Measurements from ENCODE around the gene SEC22B. TPM values are rescaled to one million over a fixed set of nuclear protein-coding genes. Genes with fewer than 3 reads are reported as not detected.
"Not testable (repeated sequence)": the region's sequence is repeated elsewhere in the genome, so short reads cannot be mapped to it uniquely, and the experiment has no call there.

Gene SEC22B
- total RNA-seq (ENCODE audit: low replicate concordance): 19.0 and 23.6 TPM in 2 replicates

DNA sequence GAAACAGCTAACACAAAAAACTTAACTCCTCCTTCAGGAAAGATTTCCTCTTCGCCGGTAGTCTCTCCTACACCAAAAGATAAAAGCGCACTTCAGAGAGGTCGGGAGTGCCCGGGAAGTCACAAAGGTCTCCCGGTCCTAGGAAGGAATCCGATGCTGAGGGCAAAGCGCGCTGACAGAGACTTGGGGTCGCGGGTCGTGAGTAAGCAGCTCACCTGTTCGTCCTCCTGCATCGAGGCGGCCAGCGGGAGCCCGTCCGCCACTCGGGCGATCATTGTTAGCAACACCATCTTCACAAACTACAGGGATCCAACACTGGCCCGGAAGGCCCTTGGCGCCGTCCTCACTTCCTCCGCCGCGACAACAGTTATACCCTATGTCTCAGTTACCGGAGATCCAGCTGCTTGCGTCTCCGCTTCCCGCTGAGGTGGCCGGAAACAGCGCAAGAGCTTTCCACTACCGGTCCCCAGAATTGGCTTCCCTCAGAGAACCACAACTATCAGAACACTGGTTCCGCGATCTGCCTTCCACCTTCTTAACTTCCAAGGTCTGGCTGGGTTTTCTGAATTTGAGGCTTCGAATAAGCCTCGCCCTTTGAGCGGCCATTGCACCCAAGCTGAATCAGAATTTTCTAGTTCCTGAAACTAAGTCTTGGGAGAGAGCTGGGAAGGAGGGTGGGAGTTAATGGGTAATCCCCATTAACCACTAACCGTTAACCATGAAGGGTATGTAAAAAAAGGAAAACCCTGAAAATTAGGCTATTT is at the start of gene SEC22B:
SEC22B (minus strand) TSS at position 429 of the 764 bp plus-strand sequence; CDS start at position 290, 139 bp downstream.
- Histone ChIP-seq H3K27ac (peak within 1 kb of the TSS; percentile 75), H3K4me2 (peak within 1 kb of the TSS; percentile 88), H3K4me3 (peak within 1 kb of the TSS; percentile 95), H3K9me3 (ENCODE audit: low read depth) (no peaks in the 10 kb centered on the region), H4K20me1 (ENCODE audit: low read depth) (no peaks in the 10 kb centered on the region), H3K9ac (peak within 1 kb of the TSS; percentile 86), H3K79me2 (ENCODE audit: low read depth) (peaks cover 15% of the 10 kb centered on the region), H3F3A (ENCODE audit: low read depth) (peaks cover 24% of the 10 kb centered on the region), H3K27me3 (no peaks in the 10 kb centered on the region), H2AFZ (replicated peaks) (peak within 1 kb of the TSS; percentile 99), H3K4me1 (peaks cover 8% of the 10 kb centered on the region), H3K36me3 (no peaks in the 10 kb centered on the region)
- TF ChIP-seq EZH2 (IDR thresholded peaks at IDR 0.05): no peak
- TF ChIP-seq, protein P1, sequence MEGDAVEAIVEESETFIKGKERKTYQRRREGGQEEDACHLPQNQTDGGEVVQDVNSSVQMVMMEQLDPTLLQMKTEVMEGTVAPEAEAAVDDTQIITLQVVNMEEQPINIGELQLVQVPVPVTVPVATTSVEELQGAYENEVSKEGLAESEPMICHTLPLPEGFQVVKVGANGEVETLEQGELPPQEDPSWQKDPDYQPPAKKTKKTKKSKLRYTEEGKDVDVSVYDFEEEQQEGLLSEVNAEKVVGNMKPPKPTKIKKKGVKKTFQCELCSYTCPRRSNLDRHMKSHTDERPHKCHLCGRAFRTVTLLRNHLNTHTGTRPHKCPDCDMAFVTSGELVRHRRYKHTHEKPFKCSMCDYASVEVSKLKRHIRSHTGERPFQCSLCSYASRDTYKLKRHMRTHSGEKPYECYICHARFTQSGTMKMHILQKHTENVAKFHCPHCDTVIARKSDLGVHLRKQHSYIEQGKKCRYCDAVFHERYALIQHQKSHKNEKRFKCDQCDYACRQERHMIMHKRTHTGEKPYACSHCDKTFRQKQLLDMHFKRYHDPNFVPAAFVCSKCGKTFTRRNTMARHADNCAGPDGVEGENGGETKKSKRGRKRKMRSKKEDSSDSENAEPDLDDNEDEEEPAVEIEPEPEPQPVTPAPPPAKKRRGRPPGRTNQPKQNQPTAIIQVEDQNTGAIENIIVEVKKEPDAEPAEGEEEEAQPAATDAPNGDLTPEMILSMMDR (IDR thresholded peaks at IDR 0.05): no peak
- no peak for TF ChIP-seq EZH2phosphoT487 (IDR thresholded peaks at IDR 0.05)
- peak; percentile 93 for DNase-seq (ENCODE audit: low spot score)
- peaks cover 26% of the 10 kb centered on the region for H3K4me1 Mint-ChIP-seq
- no peaks in the 10 kb centered on the region for H3K9me3 Mint-ChIP-seq
- peaks cover 2% of the 10 kb centered on the region for H3K27me3 Mint-ChIP-seq (ENCODE audit: insufficient read depth, low read depth)
- H3K27ac Mint-ChIP-seq: peak within 1 kb of the TSS; percentile 99
- peak within 1 kb of the TSS; percentile 99 for H3K4me3 Mint-ChIP-seq
- H3K36me3 Mint-ChIP-seq: no peaks in the 10 kb centered on the region

DNA sequence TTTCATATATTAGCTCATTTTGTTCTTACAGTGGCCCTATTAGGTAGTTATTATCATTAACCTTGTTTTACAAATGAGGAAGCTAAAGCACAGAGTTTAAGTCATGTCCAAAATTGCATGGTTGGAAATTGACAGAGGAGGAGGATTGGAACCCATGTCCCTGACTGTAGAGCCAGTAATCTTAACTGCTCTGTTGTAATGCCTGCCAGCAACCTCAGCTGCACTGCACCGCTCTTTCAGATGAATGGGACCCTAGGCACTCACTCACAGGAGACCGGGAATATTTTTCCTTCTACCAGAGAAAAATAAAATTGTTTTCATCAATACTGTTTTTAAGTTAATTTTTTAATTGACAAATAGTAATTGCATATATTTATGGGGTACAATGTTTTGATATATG is 41.6 kb upstream of the SEC22B start:
- not testable (repeated sequence) for H3K4me2 ChIP-seq; H3F3A ChIP-seq (ENCODE audit: low read depth); H4K20me1 ChIP-seq (ENCODE audit: low read depth); H3K4me1 Mint-ChIP-seq; DNase-seq (ENCODE audit: low spot score); H3K36me3 Mint-ChIP-seq; H2AFZ ChIP-seq (replicated peaks); H3K9me3 ChIP-seq (ENCODE audit: low read depth); H3K9me3 Mint-ChIP-seq; H3K27ac Mint-ChIP-seq; H3K4me3 Mint-ChIP-seq; H3K4me3 ChIP-seq; H3K79me2 ChIP-seq (ENCODE audit: low read depth); H3K27me3 Mint-ChIP-seq (ENCODE audit: insufficient read depth, low read depth); H3K4me1 ChIP-seq; H3K27me3 ChIP-seq; H3K9ac ChIP-seq; H3K36me3 ChIP-seq; H3K27ac ChIP-seq

DNA sequence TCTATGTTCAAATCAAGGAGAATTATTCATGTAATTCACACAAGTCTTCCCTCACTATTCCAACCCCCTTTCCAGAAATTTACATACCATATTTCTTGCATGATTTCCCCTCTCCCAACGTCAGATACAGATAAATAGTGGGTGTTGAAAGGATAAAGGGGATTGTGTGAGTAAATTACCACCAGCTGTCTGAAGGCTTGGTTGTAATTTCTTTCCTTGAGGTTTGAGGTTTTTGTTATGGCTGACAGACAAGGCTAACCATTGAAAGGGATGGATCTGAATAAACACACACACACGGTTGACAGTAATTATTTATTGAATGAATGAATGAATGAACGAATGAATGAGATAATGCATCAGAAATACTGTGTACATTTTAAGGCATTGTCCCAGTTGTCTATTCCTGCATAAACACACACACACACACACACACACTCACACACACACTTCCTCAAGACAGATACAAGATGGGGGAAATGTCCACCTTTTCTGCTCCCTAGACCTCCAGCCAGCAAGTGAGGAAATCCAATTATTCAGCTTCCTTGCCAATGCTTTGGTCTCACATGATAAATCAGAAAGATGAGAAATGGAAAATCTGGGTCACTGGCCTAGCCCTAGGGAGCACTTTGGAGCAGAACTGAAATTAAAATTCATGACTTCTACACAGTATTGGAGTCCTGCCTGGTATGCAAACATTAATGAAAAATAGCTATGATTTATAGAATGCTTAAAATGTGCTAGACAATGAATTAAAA is 41.0 kb upstream of the SEC22B start:
- H2AFZ ChIP-seq (replicated peaks); H3K36me3 Mint-ChIP-seq; H3K27me3 Mint-ChIP-seq (ENCODE audit: insufficient read depth, low read depth); H3K9ac ChIP-seq; H4K20me1 ChIP-seq (ENCODE audit: low read depth); H3K4me3 ChIP-seq; H3K27ac Mint-ChIP-seq; H3K4me3 Mint-ChIP-seq; H3K4me1 ChIP-seq; H3K9me3 Mint-ChIP-seq; H3K4me2 ChIP-seq; H3K27me3 ChIP-seq; DNase-seq (ENCODE audit: low spot score); H3K4me1 Mint-ChIP-seq; H3K27ac ChIP-seq; H3K79me2 ChIP-seq (ENCODE audit: low read depth); H3K9me3 ChIP-seq (ENCODE audit: low read depth); H3K36me3 ChIP-seq; H3F3A ChIP-seq (ENCODE audit: low read depth): not testable (repeated sequence)

GRCh38 chr1:120213606-120214005 is 37.3 kb upstream of the SEC22B start:
- not testable (repeated sequence) for H3K27ac ChIP-seq; H3K27me3 Mint-ChIP-seq (ENCODE audit: insufficient read depth, low read depth); H3K27ac Mint-ChIP-seq; H3K4me2 ChIP-seq; H3K4me3 ChIP-seq; H3K4me1 ChIP-seq; H3K9me3 ChIP-seq (ENCODE audit: low read depth); H3K27me3 ChIP-seq; H3K4me1 Mint-ChIP-seq; H3K79me2 ChIP-seq (ENCODE audit: low read depth); H3K4me3 Mint-ChIP-seq; H3K36me3 ChIP-seq; H3K9ac ChIP-seq; H3K9me3 Mint-ChIP-seq; H4K20me1 ChIP-seq (ENCODE audit: low read depth); H2AFZ ChIP-seq (replicated peaks); H3K36me3 Mint-ChIP-seq; H3F3A ChIP-seq (ENCODE audit: low read depth); DNase-seq (ENCODE audit: low spot score)

DNA sequence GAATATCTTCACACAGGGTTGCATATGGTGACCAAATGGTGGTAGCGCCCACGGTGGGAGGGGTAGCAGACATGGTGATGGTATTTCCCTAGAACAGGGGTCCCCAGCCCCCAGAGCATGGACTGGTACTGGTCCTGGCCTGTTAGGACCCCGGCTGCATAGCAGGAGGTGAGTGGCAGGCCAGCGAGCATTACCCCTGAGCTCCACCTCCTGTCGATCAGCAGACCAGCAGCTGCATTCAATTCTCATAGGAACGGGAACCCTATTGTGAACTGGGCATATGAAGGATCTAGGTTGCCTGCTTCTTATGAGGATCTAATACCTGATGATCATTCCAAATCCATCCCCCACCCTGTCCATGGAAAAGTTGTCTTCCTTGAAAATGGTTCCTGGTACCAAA is 34.4 kb upstream of the SEC22B start:
- not testable (repeated sequence) for H3F3A ChIP-seq (ENCODE audit: low read depth); H3K79me2 ChIP-seq (ENCODE audit: low read depth); H3K36me3 Mint-ChIP-seq; H3K27me3 Mint-ChIP-seq (ENCODE audit: insufficient read depth, low read depth); H3K27ac ChIP-seq; H3K4me1 Mint-ChIP-seq; H3K4me3 Mint-ChIP-seq; H2AFZ ChIP-seq (replicated peaks); H3K4me1 ChIP-seq; H4K20me1 ChIP-seq (ENCODE audit: low read depth); H3K9me3 ChIP-seq (ENCODE audit: low read depth); H3K9me3 Mint-ChIP-seq; H3K27me3 ChIP-seq; H3K36me3 ChIP-seq; H3K9ac ChIP-seq; H3K27ac Mint-ChIP-seq; H3K4me3 ChIP-seq; DNase-seq (ENCODE audit: low spot score); H3K4me2 ChIP-seq
